ENCODE measurements around the gene SOCS6. TPM values are rescaled to one million over a fixed set of nuclear protein-coding genes. Genes with fewer than 3 reads are reported as not detected.

SOCS6 gene
- total and polyA plus RNA-seq, 2 experiments from 2014 or later: 4.4 to 13.3 TPM

- H3K9me3 Mint-ChIP-seq: no peaks in the 10 kb centered on the region
- H4K20me1 ChIP-seq (replicated peaks; ENCODE audit: insufficient read depth): peaks cover 5% of the 10 kb centered on the region; the same call in 1 of the 2 replicates
- H3K27ac ChIP-seq (ENCODE audit: low read depth): no peak overlapping the region
- H3K36me3 ChIP-seq (ENCODE audit: insufficient read depth): no peaks in the 10 kb centered on the region; the same call in 1 of the 2 replicates
- no peak overlapping the region for H2AFZ ChIP-seq
- H3K4me3 Mint-ChIP-seq: no peak overlapping the region
- H3K79me2 ChIP-seq (replicated peaks; ENCODE audit: insufficient read depth): peaks cover 44% of the 10 kb centered on the region
- H3K4me3 ChIP-seq: no peak overlapping the region
- peaks cover 10% of the 10 kb centered on the region for H3K4me1 Mint-ChIP-seq
- ATAC-seq (no peak), DNase-seq (ENCODE audit: low spot score) (no peak)
- peaks cover 2% of the 10 kb centered on the region; the same call in 1 of the 2 replicates for H3K4me1 ChIP-seq (ENCODE audit: insufficient read depth)
- no peaks in the 10 kb centered on the region for H3F3A ChIP-seq (replicated peaks; ENCODE audit: low read depth)
- H3K36me3 Mint-ChIP-seq (ENCODE audit: low read depth): peaks cover 19% of the 10 kb centered on the region; the same call in 2 of the 3 replicates
- peaks cover 5% of the 10 kb centered on the region for H3K27me3 Mint-ChIP-seq (ENCODE audit: insufficient read depth, low read depth, poor library complexity)
- no peak for TF ChIP-seq CTCF (conservative IDR thresholded peaks at IDR 0.05; ENCODE audit: low read depth in 2 of 2)
- TF ChIP-seq ZNF331 (CRISPR knock-in tag; IDR thresholded peaks at IDR 0.05; ENCODE audit: low read depth): no peak
- no peak for TF ChIP-seq EZH2 (IDR thresholded peaks at IDR 0.05; ENCODE audit: low read depth, unreplicated experiment)
- H3K27me3 ChIP-seq (ENCODE audit: insufficient read depth): no peaks in the 10 kb centered on the region
- no peak overlapping the region for H3K27ac Mint-ChIP-seq
- H3K9me2 ChIP-seq (ENCODE audit: insufficient read depth): no peaks in the 10 kb centered on the region
- H3K4me2 ChIP-seq: no peak overlapping the region
Measured at GRCh38 chr18:70326255-70326654, 37.4 kb downstream of the SOCS6 start.

GRCh38 chr18:70328169-70328568, 39.3 kb downstream of the SOCS6 start:
- Histone ChIP-seq H3K4me2 (no peak overlapping the region), H3K4me1 (ENCODE audit: insufficient read depth) (peaks cover 17% of the 10 kb centered on the region; the same call in 1 of the 2 replicates), H3K27ac (ENCODE audit: low read depth) (no peak overlapping the region), H4K20me1 (replicated peaks; ENCODE audit: insufficient read depth) (no peaks in the 10 kb centered on the region), H2AFZ (no peak overlapping the region), H3K36me3 (ENCODE audit: insufficient read depth) (no peaks in the 10 kb centered on the region; the same call in 1 of the 2 replicates), H3K27me3 (ENCODE audit: insufficient read depth) (no peaks in the 10 kb centered on the region), H3F3A (replicated peaks; ENCODE audit: low read depth) (no peaks in the 10 kb centered on the region), H3K9me2 (ENCODE audit: insufficient read depth) (no peaks in the 10 kb centered on the region), H3K79me2 (replicated peaks; ENCODE audit: insufficient read depth) (peaks cover 25% of the 10 kb centered on the region), H3K4me3 (no peak overlapping the region)
- Mint-ChIP-seq H3K9me3 (no peaks in the 10 kb centered on the region), H3K27me3 (ENCODE audit: insufficient read depth, low read depth, poor library complexity) (peaks cover 5% of the 10 kb centered on the region), H3K4me1 (peaks cover 18% of the 10 kb centered on the region), H3K36me3 (ENCODE audit: low read depth) (peaks cover 19% of the 10 kb centered on the region; the same call in 2 of the 3 replicates), H3K27ac (no peak overlapping the region), H3K4me3 (no peak overlapping the region)
- DNase-seq (ENCODE audit: low spot score) (no peak), ATAC-seq (no peak)
- TF ChIP-seq POLR2AphosphoS5 (IDR thresholded peaks at IDR 0.05; ENCODE audit: low read depth): no peak
- no peak for TF ChIP-seq EZH2 (IDR thresholded peaks at IDR 0.05; ENCODE audit: low read depth, unreplicated experiment)
- TF ChIP-seq ZNF331 (CRISPR knock-in tag; IDR thresholded peaks at IDR 0.05; ENCODE audit: low read depth): no peak
- TF ChIP-seq NANOG (IDR thresholded peaks at IDR 0.05; ENCODE audit: borderline replicate concordance): no peak
- TF ChIP-seq STAT1 (IDR thresholded peaks at IDR 0.05; ENCODE audit: unreplicated experiment): no peak
- TF ChIP-seq ZNF114 (CRISPR knock-in tag; IDR thresholded peaks at IDR 0.05): no peak
- no peak for TF ChIP-seq JUNB (IDR thresholded peaks at IDR 0.05; ENCODE audit: unreplicated experiment)
- no peak for TF ChIP-seq CTCF (conservative IDR thresholded peaks at IDR 0.05; ENCODE audit: low read depth in 2 of 2)
- no peak for TF ChIP-seq REST (IDR thresholded peaks at IDR 0.05; ENCODE audit: unreplicated experiment)
- TF ChIP-seq ETS1 (IDR thresholded peaks at IDR 0.05): no peak
- TF ChIP-seq EZH2phosphoT487 (IDR thresholded peaks at IDR 0.05; ENCODE audit: unreplicated experiment): no peak
- no peak for TF ChIP-seq CREB1 (CRISPR knock-in tag; IDR thresholded peaks at IDR 0.05; ENCODE audit: low read depth)

All from GM23338 (cell line).